ENCODE results near the gene LTO1. TPM values are rescaled to one million over a fixed set of nuclear protein-coding genes. Genes with fewer than 3 reads are reported as not detected.

LTO1 gene
- total and polyA plus RNA-seq, 8 donors = 18.0 to 45.3 (median 28.7) TPM

DNA sequence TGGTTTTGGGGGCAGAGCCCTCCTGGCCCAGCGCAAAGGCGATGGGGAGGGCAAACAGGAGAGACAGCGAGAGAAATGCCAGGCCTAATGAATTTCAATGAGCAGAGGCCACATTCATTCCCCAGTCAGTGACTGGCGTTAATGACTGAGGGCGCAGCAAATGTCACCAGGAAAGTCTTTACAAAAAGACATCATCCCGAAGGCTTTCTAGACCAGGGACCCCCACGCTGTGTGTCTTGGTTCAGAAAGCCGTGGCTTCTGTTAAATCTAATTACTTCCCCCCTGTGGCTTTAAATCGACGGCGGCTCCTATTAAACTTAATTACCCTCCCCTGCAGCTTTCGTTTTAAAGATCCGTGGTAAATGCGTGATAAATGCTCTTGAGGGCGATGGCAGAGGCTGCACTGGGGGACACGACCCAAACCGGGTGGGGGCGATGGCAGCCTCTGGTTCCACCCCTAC lies 30.2 kb upstream of the LTO1 start:
- Histone ChIP-seq H3K27me3 (peaks cover 65 to 98% of the 10 kb centered on the region in 2 donors), H3K27ac (no peak overlapping the region)
- TF ChIP-seq, protein P1, sequence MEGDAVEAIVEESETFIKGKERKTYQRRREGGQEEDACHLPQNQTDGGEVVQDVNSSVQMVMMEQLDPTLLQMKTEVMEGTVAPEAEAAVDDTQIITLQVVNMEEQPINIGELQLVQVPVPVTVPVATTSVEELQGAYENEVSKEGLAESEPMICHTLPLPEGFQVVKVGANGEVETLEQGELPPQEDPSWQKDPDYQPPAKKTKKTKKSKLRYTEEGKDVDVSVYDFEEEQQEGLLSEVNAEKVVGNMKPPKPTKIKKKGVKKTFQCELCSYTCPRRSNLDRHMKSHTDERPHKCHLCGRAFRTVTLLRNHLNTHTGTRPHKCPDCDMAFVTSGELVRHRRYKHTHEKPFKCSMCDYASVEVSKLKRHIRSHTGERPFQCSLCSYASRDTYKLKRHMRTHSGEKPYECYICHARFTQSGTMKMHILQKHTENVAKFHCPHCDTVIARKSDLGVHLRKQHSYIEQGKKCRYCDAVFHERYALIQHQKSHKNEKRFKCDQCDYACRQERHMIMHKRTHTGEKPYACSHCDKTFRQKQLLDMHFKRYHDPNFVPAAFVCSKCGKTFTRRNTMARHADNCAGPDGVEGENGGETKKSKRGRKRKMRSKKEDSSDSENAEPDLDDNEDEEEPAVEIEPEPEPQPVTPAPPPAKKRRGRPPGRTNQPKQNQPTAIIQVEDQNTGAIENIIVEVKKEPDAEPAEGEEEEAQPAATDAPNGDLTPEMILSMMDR (IDR thresholded peaks at IDR 0.05) = no peak

DNA sequence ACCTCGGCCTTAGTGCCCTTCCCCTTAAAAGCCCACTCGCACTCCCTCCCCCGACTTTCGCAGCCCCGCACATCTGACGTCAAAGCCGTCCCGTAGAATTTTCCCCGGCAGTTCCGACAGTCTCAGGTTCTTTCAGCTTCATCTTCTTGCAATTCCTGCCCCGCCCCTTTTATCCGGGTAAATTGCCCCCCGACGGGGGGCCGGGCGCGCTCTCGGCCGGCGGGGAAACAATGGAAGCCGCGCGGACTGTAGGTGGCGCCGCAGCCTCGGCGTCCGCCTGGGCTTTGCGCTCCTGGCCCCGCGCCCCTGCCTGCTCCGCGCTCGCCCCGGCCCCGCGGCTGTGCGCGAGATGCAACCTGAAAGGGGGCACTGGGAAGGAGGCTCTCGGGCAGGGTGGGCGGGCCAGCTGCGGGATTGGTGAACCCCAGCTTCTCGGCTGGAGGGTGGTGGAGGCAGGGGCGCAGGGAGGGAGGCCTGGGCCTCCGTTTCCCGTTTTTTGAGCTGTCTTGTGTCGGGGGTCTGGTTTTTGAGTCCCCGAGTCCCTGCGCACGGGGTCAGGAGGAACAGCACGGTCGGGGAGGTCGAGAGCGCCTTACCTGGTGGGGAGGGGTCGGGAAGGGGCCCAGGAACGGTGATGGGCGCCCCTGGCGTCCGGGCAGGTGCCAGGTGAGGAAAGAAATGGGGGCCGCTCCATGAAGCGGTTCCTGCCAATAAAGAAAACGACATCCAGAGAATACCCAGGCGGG lies 29.5 kb upstream of the LTO1 start:
- Histone ChIP-seq H3K36me3 (no peaks in the 10 kb centered on the region), H3K27ac (no peak overlapping the region), H3K9me3 (no peaks in the 10 kb centered on the region), H3K4me3 (no peak overlapping the region), H3K4me1 (peaks cover 4 to 20% of the 10 kb centered on the region in 2 donors), H3K27me3 (peaks cover 65 to 96% of the 10 kb centered on the region in 2 donors)
- ATAC-seq (peak; percentile 52), DNase-seq (no peak)
- intact Hi-C loops (cut with DNase I) = no loop called here
- TF ChIP-seq, protein P1 (IDR thresholded peaks at IDR 0.05) = peak in 1 of 2 donors; percentile 20

More for the DNA sequence above, 30.2 kb upstream of the LTO1 start:
- H3K9me3 ChIP-seq = no peaks in the 10 kb centered on the region
- DNase-seq (no peak), ATAC-seq (no peak)
- H3K4me1 ChIP-seq = peaks cover 4 to 20% of the 10 kb centered on the region in 2 donors
- H3K4me3 ChIP-seq = no peak overlapping the region
- intact Hi-C loops (cut with DNase I) = no loop called here
- no peaks in the 10 kb centered on the region for H3K36me3 ChIP-seq

DNA sequence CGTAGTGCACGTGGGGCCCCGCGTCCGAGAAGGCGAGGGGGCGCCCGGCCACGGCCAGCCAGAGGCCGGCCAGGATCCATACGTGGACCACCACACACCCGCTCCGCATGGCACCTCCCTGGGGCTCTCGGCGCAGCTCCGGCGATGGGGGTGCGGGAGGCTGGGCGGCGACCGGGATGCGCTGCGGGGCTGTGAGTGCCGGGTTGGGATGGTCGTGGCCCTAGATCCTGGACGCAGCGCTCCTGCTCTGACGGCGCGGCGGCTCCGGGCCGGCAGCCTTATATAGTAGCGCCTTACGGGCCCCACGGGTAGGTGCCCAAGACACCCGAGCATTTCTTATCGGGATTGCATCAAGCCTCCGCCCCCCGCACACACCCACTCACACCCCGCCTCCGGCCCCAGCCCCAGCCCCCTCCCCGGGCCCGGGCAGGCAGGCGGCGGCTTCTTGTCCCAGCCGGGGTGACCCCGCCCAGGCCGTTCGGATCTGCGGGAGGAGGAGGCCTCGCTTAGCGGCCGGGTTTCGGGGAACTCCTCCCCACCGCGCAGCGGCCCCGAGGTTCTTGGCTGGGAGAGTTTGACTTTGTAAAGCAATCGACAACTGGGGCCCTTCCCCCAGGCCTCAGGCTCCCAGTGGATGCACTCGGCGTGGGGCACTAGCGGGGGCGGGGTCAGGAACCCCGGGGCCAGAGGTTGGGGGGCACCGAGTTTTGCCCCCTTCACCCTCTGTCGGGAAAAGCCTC lies 28.8 kb upstream of the LTO1 start, which contains the start of gene FGF19:
FGF19 (minus strand) TSS at position 255 of the 740 bp plus-strand sequence; CDS start at position 109, 146 bp downstream.
- H3K27ac ChIP-seq = no peak within 1 kb of the TSS
- peaks cover 4 to 20% of the 10 kb centered on the region in 2 donors for H3K4me1 ChIP-seq
- intact Hi-C loops (cut with DNase I) = no loop called here
- no peak for DNase-seq
- H3K36me3 ChIP-seq = no peaks in the 10 kb centered on the region
- no peak for ATAC-seq
- no peaks in the 10 kb centered on the region for H3K9me3 ChIP-seq
- no peak within 1 kb of the TSS for H3K4me3 ChIP-seq
- TF ChIP-seq, protein P1 (IDR thresholded peaks at IDR 0.05) = no peak
- peaks cover 65 to 96% of the 10 kb centered on the region in 2 donors for H3K27me3 ChIP-seq

DNA sequence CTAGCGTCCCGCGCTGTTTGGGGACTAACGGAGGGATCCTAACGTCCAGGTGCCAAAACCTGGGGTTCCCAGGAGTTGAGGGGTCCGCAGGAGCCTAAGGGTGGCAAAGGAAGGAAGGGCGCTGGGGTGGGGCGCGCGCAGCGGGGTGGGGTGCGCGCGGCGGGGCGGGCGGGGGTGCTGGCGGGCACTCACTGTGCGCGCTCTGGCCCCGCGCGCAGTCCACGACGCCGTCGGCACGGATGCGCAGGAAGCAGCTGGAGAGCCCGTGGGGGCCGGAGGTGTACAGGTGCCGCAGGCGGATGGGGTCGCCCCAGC lies 28.3 kb upstream of the LTO1 start:
- Histone ChIP-seq H3K4me1 (peaks cover 4 to 20% of the 10 kb centered on the region in 2 donors), H3K27ac (no peak overlapping the region), H3K36me3 (no peaks in the 10 kb centered on the region), H3K27me3 (peaks cover 65 to 97% of the 10 kb centered on the region in 2 donors), H3K9me3 (no peaks in the 10 kb centered on the region), H3K4me3 (no peak overlapping the region)
- TF ChIP-seq, protein P1 (IDR thresholded peaks at IDR 0.05) = no peak
- intact Hi-C loops (cut with DNase I) = no loop called here
- no peak for ATAC-seq
- no peak for DNase-seq

Data from left lung (tissue), 10 donors.